NCI-H2227 (cell line): ENCODE measurements around the gene ZMYND8.

Experiments
- DNase-seq: peaks from one replicate; lab custom pipeline; 2025; ENCODE audit not compliant: unreplicated experiment; lab: John Stamatoyannopoulos, UW

ZMYND8 gene

DNA sequence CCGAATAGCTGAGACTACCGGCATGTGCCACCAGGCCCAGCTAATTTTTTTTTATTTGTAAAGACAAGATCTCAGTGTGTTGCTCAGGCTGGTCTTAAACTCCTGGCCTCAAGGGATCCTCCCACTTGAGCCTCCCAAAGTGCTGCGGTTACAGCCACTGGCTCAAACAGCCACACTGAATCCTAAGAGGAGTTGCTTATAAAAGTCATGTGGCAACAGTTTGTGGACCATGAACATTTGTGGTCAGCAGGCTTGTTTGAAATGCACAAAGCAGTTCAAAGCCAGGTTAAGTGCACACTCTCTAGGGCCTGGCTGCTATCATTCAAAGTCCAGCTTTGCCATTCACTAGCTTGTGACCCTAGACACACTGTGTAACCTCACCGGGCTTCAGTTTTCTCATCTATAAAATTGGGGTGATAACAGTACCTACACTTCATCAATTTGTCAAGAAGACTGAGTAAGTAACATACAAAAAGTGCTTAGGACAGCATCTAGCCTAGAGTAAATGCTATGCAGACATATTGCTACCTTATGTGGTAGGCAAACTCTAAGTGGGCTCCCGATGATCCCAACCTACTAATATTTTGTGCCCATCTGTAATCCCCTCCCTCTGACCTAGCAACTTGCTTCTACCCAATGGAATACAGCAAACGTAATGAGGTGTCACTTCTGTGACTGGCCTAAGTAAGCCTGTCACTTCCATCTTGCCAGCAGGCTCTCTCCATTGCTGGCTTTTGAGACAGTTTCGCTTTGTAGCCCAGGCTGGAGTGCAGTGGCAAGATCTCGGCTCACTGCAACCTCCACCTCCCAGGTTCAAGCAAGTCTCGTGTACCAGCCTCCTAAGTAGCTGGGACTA is 122.9 kb downstream of the ZMYND8 start:
- DNase-seq = no peak

DNA sequence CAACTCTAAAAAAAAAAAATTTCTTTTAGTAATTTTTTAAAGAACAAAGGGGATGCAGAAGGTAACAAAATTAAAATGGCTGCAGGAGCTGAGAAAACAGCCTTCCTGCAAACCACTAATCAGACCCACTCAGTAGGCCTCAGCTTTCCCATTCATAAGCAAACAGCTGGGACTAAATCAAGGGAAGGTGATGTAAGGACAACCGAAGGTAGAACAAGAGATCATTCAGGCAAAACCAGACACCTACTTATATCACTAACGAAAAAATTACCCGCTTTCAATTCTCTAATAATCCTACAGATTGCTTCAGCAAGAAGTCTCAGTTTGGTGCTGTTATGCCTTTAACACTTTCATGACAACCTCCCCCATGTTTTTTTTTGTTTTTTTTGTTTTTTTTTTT is 124.0 kb downstream of the ZMYND8 start:
- DNase-seq = peak; percentile 76

DNA sequence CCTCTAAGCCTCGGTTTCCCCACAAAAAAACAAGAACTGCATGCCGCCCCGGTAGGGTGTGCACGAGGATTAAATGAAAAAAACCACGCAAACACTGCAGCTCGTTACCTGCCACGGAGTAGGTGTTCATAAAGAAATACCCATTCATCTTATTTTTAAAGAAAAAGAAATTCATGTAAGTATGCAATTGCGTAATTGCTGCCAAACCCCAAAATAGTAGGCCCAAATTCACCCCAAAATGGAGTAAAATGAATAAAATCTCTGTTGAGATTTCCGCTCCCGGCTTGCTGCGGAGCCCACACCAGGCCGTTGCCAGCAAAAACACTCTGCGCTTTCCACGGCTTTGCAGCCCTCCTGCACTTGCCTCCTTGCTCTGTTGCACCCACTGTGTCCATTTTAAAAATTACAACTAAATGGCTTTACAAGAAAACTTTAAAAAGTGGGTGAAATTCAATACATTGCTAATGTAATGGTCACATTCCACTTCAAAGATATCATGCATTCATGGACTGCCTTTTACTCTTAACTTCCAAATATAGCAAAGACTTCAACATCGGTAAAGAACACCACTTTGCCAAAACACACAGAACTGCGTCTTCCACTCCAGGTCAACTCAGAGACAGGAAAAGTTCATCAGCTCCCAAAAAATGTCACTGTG is 125.0 kb downstream of the ZMYND8 start:
- DNase-seq = no peak

DNA sequence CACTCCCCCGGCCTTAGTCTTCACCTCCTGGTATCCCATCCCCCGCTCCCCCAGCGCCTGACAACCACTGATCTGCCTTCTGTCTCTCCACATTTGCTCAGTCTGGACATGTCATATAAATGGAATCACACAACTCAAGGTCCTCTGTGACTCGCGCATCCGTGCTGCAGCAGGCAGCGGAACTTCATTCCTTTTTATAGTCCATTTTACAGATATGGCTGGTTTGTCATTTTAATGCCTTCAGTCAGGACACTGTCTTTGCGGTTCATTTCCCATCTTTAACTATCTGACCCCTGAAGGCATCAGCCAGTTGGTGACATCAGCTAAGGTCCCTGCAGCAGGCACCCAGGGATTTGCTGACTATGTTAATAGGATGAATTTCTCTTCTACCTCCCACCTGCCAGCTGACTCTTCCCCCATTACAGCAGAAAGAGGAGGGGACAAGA is 125.7 kb downstream of the ZMYND8 start:
- no peak for DNase-seq

DNA sequence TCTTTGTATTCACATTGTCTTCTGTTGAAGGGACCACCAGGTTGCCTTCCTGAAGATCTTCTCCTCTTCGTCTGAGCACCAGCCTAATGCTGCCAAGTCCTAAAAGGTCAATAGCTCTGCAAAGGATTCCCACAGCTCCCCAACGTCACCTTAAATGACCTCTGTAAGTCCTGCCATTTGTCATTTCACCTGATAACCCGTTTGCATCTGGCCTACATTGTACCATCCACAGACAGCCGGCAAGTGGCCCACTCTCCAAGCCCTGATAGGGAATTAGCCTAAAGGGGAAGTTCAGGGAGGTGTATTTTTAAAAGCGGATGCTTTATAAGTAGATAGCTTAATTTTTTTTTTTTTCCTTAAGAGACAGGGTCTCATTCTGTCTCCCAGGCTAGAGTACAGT is 127.8 kb downstream of the ZMYND8 start:
- DNase-seq = no peak

DNA sequence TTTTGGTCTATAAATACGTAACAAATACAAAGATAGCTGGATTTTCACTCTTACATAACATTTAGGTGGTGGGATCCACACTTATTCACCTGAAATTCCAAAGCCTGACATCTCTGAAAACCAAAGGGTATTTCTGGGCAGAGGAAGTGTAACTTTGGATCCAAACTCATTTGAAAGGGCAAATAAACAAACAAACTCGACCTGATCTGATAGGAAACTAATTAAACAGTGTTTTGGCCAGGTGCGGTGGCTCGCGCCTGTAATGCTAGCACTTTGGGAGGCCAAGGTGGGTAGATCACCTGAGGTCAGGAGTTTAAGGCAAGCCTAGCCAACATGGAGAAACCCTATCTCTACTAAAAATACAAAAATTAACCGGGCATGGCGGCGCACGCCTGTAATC is 128.9 kb downstream of the ZMYND8 start:
- DNase-seq = no peak

DNA sequence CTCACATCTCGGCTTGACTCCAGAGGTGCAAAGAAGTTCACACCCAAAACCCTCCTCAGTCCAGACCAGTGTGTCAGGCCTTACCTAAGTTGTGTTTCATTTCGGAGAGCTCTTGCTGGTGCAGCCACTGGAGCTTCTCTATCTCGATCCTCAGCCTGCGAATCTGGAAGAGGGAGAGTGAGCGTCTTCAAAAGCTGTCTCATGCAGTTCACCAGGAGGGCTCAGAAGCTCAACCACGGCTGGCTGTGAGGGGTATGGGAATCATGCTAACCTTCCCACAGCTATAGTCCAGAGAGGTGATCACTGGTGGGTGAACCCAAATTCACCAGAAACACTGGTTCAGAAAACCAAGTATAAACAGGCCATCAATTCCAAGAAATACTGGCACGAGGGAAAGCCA is 129.4 kb downstream of the ZMYND8 start:
- DNase-seq = no peak

DNA sequence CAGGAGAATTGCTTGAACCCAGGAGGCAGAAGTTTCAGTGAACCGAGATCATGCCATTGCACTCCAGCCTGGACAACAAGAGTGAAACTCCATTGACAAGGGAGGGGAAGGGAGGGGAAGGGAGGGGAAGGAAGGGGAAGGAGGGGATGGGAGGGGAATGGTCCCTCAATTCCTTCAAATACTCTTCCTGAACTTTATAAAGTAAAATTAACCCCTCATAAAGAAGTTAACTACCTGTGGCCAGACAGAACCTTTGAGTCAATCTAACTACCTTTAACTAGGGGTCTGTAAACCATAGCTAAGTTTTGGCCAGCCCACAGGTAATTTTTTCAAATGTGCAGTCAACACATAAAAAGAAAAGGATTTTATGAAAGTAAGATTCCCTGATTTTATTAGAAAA is 131.0 kb downstream of the ZMYND8 start:
- DNase-seq = no peak

DNA sequence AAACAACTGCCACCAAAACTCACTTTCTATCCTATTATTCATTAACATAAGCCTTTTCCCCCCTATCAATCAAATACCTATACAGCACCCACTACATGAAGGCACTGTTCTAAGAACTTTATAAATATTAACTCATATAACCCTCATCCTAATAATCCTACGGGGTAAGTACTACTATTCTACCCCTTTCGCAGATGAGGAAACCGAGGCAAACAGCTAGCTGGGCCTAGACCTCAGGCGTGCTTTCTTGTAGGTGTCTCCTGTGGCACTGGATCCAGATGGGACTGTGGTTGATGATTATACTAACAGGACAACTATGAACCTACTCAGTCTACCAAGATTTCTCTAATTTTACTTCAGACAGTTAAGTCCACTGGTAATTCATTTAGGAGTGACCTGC is 131.6 kb downstream of the ZMYND8 start:
- DNase-seq = no peak

DNA sequence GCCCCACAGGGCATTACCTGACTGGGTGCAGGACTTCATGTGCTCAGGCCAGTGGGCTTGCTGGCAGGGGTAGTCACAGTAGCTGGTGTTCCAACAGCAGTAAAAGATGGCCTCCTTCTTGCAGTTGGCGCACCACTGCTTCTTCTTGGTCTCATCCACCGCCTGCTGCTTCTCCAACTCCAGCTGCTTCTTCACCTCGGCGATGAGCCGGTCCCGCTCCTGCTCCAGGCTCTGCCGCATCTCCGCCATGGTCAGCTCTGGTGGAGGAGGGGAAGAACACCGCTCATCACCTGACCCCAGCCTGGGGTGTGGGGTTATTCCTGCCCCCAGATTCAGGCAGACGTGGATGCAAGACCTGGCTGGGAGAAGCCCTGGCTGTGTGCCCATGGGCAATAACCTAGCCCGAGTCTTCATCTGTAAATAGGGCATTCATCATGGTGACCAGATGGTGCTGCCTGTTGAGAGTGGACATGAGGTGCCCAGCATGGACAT is 132.2 kb downstream of the ZMYND8 start:
- DNase-seq = no peak

DNA sequence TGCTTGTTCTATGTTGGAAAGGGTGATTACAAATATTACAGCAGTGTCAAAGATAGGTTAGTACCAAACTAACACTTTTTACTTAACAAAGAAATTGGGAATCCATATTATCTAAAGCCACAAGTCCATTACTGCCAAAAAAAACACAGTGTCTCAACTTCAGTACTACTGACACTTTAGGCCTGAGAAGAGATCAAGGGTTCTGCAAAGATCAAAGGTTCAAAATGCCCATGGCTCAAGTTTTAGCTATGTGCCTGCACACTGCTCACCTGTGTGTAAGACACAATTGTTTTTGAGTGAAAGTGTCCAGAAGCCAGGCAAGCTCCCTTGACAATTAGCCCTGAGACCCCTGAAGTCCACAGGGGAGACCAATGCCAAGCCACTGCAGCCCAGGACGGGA is 132.6 kb downstream of the ZMYND8 start:
- no peak for DNase-seq

DNA sequence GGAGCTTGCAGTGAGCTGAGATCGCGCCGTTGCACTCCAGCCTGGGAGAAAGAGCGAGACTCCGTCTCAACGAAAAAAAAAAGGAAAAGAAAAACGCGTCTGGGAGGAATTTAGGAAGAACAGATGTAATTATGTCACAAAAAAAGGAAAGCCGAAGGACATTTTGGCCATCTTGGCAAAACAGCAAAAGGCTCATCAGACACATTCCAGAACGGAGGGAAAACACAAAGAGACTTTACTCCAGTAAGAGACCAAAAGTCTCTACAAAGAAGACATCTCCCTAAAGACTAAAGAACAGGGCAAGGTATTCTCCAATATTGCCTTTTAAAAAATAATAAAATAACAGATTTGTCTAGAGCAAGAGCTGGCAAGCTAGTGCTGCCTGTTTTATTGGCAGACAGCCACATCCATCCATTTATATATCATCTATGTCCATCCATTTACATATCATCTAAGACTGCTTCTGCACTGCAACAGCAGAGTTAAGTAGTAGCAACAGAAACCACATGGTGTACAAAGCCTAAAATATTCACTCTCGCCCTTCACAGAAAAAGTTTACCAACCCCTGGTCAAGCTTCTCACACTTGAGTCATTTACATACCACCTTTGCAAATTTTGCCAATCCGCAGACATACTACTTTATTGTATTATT is 133.9 kb downstream of the ZMYND8 start:
- no peak for DNase-seq

DNA sequence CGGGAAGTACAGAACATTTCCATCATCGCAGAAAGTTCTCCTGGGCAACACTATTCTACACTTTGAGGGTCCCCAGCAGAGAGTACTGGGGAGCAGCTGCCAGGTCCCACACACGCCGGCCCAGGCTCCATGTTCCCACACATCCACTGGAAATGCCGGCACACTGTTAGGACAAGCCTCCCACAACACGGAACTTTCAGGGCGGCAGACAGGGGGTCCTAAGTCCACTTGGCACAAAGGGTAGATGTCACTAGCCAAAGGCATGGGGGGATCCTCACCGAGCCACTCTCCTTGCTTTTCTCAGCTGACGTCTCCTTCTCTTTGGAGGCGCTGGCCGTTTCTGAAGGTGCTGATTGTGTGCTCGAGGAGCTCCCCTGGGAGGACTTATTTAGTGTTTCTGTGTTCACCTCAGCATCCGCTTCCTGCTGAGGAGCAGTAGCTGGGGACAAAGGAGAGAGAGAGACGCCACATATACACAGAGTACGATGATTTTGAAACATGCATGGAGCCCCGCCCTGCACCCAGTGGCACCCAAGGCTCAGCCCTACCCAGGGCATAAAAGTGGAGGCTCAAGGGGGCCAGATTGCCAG is 135.4 kb downstream of the ZMYND8 start:
- no peak for DNase-seq

DNA sequence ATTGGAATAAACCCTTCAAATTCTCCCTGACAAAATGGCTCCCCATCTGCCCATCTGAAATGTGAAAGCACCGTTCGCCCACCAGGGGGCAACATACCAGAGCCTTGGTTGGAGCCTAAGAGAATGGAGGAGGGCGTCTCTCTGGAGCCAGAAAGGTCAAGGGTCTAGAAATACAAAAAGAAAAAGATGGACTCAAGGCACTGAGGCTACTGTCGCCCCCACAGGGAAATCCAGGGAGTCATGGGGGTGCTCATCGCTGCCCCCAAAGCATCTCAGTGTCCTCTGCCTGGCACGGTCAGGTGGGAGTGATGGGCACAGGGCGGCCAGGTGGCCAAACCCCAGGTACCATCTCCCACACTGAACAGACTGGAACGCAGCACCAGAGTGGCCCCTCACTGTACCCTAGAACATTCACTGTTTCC is 136.3 kb downstream of the ZMYND8 start:
- peak; percentile 77 for DNase-seq

DNA sequence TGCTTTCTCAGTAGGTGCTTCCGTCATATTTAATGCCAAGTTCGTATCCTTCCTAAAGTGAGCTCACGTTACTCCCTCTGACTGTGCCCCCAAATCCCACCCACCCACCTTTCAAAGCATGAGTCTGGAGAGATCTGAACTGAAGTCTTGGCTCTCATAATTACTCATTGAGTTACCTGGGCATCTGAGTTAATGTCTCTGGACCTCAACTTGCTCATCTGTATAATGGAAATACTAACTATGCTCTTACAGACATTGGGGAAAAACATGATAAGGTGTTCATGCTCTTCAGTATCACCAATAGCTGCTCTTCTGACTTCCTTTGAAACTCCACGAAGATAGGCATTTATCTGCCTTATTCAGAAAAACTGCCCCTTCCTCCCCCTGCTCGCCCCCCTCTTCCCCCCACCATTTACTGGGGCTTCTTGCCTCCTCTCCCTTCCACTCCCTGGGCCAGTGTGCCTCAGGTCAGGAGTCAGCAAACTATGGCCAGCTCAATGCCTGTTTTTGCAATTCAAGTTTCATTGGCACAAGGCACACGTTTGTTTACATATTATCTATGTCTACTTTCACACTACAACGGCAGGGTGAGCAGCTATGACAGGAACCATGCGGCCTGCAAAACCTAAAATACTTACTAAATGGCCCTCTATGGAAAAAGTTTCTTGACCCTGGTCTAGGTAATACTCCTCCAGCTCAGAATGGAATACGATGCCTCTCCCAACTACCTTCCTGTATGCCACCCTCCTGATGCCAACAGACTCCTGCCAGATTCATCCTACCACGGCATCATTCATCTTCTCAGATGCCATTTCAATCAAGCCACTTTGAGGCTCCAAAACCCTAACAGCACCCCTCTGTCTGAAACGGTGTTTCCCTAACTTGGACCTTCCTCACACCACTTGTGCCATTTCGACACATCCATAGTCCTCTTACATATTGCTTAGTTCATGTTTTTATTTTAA is 138.7 kb downstream of the ZMYND8 start:
- DNase-seq = no peak

DNA sequence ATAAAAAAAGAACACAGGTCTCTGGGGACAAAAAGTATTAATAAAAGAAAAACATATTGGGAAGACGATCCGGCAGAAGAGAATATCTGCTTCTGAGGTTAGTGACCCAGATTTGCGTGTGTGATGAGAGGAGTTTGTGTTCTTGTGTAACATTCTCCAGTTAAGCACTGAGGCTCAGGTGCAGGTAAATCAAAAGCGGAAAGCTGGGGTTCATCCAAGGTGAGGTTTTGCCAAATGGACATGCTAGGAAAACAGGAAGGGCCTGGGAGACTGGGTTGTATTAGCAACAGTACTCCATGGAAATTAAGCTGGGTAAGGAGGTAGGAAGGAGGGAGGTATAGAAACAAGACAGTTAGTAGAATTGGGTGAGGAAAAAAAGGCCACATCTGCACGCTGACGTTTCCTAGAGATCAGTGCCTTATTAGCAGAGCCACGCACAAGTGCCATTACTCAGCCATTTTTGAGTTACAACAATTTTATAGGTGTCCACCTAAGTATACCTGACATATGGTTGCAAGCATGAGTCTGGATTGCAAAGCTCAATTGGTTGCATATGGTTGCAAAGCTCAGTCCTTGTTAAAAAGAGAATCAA is 139.6 kb downstream of the ZMYND8 start:
- no peak for DNase-seq

DNA sequence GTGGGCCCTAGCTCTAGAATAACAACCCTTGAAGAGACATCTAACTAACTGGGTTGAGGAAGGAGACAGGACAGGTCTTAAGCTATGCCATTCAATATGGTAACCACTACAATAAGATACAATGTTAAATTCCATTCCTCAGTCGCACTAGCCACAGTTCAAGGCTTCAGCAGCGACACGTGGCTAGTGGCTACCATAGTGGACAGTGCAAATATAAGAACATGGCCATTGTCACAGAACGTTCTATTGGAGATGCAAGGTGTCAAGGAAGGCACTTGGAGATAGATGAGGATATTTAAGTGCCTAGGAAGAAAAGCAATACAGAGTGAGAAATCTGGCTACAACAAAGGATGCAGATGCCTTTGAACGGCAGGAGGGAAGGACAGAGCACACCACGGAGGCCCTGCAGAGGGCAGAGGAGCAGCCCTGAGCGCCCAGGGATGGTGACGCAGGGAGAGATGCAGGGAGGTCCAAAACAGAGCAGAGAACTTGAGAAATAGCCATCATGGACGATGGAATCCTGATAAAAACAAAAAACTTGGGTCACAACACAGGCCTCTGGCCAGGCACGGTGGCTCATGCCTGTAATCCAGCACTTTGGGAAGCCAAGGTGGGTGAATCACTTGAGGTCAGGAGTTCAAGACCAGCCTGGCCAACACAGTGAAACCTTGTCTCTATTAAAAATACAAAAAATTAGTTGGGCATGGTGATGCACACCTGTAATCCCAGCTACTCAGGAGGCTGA is 140.7 kb downstream of the ZMYND8 start:
- DNase-seq = no peak

DNA sequence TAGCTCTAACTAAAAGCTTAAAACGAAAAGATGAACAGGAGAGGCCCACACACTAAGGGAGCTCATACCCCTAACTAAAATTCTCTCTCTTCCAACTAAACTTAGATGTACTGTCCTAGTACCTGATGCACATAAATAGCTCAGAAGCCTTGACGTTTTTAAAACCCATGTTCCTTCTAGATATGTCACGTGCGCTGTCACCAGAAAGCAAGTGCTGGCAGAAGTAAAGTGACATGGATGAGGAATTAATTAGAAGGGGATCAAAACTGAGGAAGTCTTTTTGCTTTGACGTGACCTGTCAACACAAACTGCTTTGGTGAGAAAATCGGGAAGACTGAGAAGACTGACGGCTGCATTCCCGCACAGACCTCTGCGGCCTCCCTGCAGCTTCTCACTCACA is 142.5 kb downstream of the ZMYND8 start:
- DNase-seq = no peak

DNA sequence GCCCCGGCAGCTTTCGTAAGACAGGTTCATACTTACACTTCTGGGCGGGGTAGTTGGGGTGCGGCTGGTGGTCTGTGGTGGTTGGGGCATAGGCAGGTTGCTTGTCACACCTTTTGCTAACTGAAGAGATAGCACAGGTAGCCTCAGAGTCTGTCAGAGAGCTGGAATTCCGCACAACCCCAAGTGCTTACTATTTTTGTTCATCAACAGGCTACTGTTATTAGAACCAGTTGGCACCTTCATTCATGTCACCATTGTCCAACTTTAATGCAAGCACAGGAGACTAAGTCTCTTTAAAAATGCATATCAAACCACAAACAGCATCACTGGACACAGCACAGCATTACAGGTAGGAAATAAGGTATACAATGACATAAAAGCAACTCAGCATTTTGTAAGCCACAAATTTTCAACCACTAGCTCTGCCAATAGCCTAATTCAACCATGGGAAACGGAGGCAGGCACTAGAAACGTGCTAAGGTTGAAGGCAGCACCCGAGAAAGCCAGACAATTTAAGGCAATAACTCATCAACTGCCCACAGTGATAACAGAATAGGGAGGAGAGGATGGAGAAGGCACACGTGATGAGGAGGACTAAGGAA is 143.8 kb downstream of the ZMYND8 start:
- no peak for DNase-seq
